Mucosa of descending colon (tissue), 3 donors: Measurements from ENCODE around the gene FOXI3. TPM values are rescaled to one million over a fixed set of nuclear protein-coding genes. Genes with fewer than 3 reads are reported as not detected.

ENCODE experiments used
- ATAC-seq: fragments of 200-7000 bp; cut with Tn5 transposase; one replicate; pipeline ENCODE4 v1.9.1; 2020; ENCODE audit warnings: mild to moderate bottlenecking, moderate library complexity
- DNase-seq, 3 donors: peaks; one replicate each; pipeline ENCODE4 v3.0.0-alpha.2; 2020
- H3K36me3 ChIP-seq: fragments of 200-600 bp; one replicate; pipeline ENCODE4 v1.8.0; 2021; ENCODE audit warnings: low read depth, mild to moderate bottlenecking
- H3K4me1 ChIP-seq: fragments of 200-600 bp; one replicate; pipeline ENCODE4 v1.8.0; 2021; ENCODE audit warnings: low read depth, mild to moderate bottlenecking
- H3K4me3 ChIP-seq: fragments of 200-600 bp; one replicate; pipeline ENCODE4 v1.8.0; 2021; ENCODE audit warnings: mild to moderate bottlenecking
- H3K9me3 ChIP-seq: fragments of 200-600 bp; one replicate; pipeline ENCODE4 v1.8.0; 2021; ENCODE audit warnings: mild to moderate bottlenecking
- intact Hi-C, 2 donors: fragments of 100-400 bp; cut with DNase I in 1 of 2; cut with micrococcal nuclease in 1 of 2; formaldehyde crosslinking; loops; one replicate each; pipeline versions ENCODE4 v1.11.0 to v1.11.1; 2022; cut with DNase I, micrococcal nuclease
- total RNA-seq, 3 donors: library from RNA; stranded (reverse); fragmentation: NEBNext Ultra II Directional in 2 of 3; extraction: Animal tissue kit (Norgen Biotek cat#: 25700) in 2 of 3; gene quantifications; one replicate each; pipeline versions ENCODE4 v1.2.1 to v1.2.4, GENCODE V29; 2021 to 2023
- TF ChIP-seq, protein P1 (sequence below): fragments of 200-600 bp; IDR thresholded peaks from one replicate; pipeline ENCODE4 v1.8.0; 2022; ENCODE audit warnings: antibody characterized with exemption, mild to moderate bottlenecking
- donor health status: DM: no; HTN: no; CAD: no; lungs with moderate emphysema.
- donor health status: DM: no; HTN: no; CAD: no.
- donor health status: DM: no; HTN: yes; CAD: no.

Gene FOXI3
- total RNA-seq, 3 donors from 2014 or later: not detected

DNA sequence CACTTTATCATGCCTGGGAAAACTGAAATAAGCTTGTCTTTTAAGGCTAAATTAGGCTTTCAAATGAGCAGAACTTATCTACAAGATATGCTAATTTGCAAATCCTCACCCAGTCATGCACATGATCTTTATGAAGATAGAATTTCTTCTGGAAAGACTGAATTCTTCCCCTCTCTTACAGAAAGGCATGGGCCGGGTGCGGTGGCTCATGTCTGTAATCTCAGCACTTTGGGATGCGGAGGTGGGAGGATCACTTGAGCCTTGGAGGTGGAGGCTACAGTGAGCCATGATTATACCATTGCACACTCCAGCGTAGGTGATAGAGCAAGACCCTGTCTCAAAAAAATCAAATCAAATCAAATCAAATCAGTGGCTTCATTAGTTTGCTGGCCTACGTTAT is 11.7 kb upstream of the FOXI3 start:
- H3K36me3 ChIP-seq: no peaks in the 10 kb centered on the region
- H3K4me1 ChIP-seq: no peaks in the 10 kb centered on the region
- DNase-seq: no peak
- H3K4me3 ChIP-seq: no peak overlapping the region
- H3K9me3 ChIP-seq: no peaks in the 10 kb centered on the region
- TF ChIP-seq, protein P1, sequence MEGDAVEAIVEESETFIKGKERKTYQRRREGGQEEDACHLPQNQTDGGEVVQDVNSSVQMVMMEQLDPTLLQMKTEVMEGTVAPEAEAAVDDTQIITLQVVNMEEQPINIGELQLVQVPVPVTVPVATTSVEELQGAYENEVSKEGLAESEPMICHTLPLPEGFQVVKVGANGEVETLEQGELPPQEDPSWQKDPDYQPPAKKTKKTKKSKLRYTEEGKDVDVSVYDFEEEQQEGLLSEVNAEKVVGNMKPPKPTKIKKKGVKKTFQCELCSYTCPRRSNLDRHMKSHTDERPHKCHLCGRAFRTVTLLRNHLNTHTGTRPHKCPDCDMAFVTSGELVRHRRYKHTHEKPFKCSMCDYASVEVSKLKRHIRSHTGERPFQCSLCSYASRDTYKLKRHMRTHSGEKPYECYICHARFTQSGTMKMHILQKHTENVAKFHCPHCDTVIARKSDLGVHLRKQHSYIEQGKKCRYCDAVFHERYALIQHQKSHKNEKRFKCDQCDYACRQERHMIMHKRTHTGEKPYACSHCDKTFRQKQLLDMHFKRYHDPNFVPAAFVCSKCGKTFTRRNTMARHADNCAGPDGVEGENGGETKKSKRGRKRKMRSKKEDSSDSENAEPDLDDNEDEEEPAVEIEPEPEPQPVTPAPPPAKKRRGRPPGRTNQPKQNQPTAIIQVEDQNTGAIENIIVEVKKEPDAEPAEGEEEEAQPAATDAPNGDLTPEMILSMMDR: no peak
- intact Hi-C loops: no loop called here
- no peak for ATAC-seq

DNA sequence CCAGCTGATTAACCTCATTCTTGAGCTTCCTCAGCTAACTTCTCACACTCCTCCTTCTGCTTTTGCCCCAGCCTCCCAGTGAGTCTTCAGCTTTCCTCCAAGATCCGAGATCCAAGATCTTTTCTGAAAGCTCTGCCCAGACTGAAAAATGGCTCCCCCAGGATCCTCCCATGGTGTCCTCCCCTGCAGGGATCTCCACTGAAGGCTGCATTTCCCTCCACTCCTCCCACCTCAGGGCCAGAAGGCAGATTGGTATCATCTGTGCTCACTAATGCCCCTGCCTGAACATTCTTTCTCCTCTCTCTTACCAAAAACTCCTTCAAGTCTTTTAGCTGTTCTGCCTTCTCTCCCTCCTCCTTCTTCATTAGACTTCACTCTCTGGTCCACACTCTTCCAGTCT is 6.1 kb upstream of the FOXI3 start:
- Histone ChIP-seq H3K36me3 (no peaks in the 10 kb centered on the region), H3K9me3 (no peaks in the 10 kb centered on the region), H3K4me3 (no peak overlapping the region), H3K4me1 (no peaks in the 10 kb centered on the region)
- intact Hi-C loops: no loop called here
- TF ChIP-seq, protein P1: no peak
- ATAC-seq: no peak
- DNase-seq: no peak

DNA sequence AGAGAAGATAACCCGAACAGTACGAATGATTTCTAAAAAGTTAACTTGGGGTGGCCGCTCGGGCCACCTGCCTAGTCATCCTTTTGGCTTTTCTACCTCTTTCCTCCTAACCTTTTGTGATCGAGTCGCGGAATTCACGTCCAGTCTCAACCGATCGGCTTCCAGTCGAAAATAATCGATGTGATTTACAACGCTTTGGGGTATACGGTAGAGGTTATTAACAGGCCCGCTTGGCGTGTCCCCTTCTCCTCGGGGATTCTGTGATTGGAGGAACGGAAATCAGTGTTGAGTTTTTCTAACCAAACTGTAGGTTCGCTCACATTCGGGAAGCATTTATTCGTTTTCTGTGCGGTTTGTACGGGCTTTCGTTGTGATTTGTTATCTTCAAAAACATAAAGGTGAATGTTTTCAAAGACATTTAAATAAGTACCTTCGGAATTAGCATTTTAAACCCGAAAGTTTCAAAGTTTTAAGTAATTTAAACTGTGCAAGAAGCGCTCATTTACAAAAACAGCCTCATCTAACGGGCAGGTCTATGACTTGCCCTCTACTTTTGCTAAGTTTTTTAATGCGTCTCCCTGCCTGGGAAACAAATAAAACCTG is 588 bp upstream of the FOXI3 start:
- intact Hi-C loops: no loop called here
- peak in 1 of 3 donors; percentile 3 for DNase-seq
- Histone ChIP-seq H3K4me1 (peaks cover 4% of the 10 kb centered on the region), H3K36me3 (no peaks in the 10 kb centered on the region), H3K4me3 (no peak overlapping the region), H3K9me3 (no peaks in the 10 kb centered on the region)
- no peak for ATAC-seq
- TF ChIP-seq, protein P1: no peak

DNA sequence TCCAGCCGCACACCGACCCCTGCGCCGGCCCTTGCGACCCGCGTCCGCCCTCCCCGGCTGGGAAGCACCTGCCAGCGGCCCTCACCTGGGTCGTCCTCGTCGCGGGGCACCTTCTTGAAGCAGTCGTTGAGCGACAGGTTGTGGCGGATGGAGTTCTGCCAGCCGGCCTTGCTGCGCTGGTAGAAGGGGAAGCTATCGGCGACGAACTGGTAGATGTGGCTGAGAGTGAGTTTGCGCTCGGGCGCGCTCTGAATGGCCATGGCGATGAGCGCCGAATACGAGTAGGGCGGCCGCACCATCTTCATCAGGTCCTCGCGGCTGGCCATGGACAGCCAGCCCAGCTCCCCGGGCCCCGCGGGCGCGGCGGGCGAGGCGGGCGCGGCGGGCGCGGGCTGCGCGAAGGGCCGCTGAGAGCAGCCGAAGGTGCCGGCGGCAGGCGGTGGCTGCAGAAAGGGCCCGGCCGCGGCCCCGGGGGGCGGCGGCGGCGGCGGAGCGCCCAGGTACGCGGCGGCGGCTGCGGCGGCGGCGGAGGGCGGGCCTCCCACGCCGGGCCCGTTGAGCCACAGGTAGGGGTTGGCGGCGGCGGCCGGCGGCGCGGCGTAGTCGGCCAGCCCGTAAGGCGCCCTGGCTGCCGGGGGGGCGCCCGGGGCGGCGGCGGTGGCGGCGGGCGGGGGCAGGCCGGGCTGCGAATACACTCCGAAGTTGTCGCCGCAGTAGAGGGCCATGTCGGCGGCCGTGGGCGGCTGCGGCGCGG is 505 bp downstream of the FOXI3 start:
- Histone ChIP-seq H3K4me3 (no peak overlapping the region), H3K4me1 (peaks cover 4% of the 10 kb centered on the region), H3K9me3 (no peaks in the 10 kb centered on the region), H3K36me3 (no peaks in the 10 kb centered on the region)
- TF ChIP-seq, protein P1: no peak
- ATAC-seq: no peak
- intact Hi-C loops: no loop called here
- peak in 1 of 3 donors; percentile 16 for DNase-seq

DNA sequence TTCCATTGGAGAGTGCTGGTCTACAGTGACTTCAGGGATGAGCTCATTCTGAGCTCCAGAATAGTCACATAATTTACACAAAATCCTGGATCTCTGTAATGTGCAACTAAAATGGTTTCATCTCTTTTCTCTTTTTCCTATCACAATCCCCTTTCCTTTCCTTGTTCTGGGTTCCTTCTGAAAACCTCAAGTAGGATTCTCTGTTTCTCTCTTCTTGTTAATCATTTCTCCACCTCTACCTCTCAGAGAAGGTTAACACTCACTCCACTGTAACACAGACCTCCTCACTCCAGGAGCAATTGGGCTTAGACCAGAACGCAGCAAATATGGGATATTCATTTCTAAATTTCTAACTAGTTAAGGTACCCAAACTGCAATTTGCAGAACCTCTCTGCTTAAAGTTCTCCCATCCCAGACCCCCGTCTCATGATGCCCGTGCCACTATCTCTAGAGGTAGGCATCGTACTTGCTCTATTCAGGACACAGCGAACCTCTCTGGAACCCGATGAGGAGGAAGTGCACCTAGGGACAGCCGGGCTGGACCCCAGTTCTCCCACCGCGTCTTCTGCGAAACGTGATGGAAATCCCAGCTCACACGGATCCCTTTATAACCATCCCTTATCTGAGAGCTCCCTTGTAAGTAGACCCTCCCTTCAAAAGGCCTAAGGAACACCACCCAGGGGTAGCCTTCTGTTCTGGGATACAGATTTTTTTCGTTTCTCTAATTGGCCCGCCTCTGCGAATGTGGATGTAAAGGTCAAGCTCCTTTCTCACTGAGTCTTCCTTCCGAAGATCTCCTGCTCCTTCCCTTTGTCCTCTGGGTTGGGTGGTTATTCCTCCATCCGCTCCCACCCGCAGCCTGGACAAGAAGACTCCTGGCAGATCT is 1.3 kb downstream of the FOXI3 start:
- H3K36me3 ChIP-seq: no peaks in the 10 kb centered on the region
- H3K9me3 ChIP-seq: no peaks in the 10 kb centered on the region
- intact Hi-C loops: no loop called here
- TF ChIP-seq, protein P1: no peak
- no peak overlapping the region for H3K4me3 ChIP-seq
- DNase-seq: no peak
- H3K4me1 ChIP-seq: peaks cover 4% of the 10 kb centered on the region
- ATAC-seq: no peak
